Mucosa of rectum (tissue), 2 donors: ENCODE results near the gene LIX1.

Experiments used
- H3K27ac ChIP-seq, 2 donors: one replicate each; pipeline ENCODE4 v1.7.0; 2013; ENCODE audit warnings: inconsistent platforms in 2 of 2, low read depth in 2 of 2, low read length in 2 of 2
- H3K27me3 ChIP-seq, 2 donors: one replicate each; pipeline ENCODE4 v1.7.0; 2013; ENCODE audit warnings: low read length in 2 of 2; ENCODE audit not compliant: control insufficient read depth in 2 of 2, insufficient read depth in 2 of 2
- H3K36me3 ChIP-seq, 2 donors: one replicate each; pipeline ENCODE4 v1.7.0; 2013; ENCODE audit warnings: low read length in 2 of 2; ENCODE audit not compliant: control insufficient read depth in 2 of 2, insufficient read depth in 2 of 2
- H3K4me1 ChIP-seq, 2 donors: one replicate each; pipeline ENCODE4 v1.7.0; 2013; ENCODE audit warnings: low read length in 2 of 2, mild to moderate bottlenecking in 1 of 2; ENCODE audit not compliant: control insufficient read depth in 2 of 2, insufficient read depth in 2 of 2
- H3K4me3 ChIP-seq, 2 donors: one replicate each; pipeline ENCODE4 v1.7.0; 2013; ENCODE audit warnings: low read length in 2 of 2
- H3K9ac ChIP-seq, 2 donors: one replicate each; pipeline ENCODE4 v1.7.0; 2013; ENCODE audit warnings: low read length in 2 of 2, low read depth in 1 of 2, mild to moderate bottlenecking in 1 of 2
- H3K9me3 ChIP-seq, 2 donors: one replicate each; pipeline ENCODE4 v1.7.0; 2013; ENCODE audit warnings: low read length in 2 of 2; ENCODE audit not compliant: control insufficient read depth in 2 of 2
- donor health status: healthy.
- donor health status: Normal muscosa, but diverticular disease.

The LIX1 gene

GRCh38 chr5:97111004-97111403 lies 31.4 kb downstream of the LIX1 start:
- H3K27ac ChIP-seq: no peak overlapping the region
- H3K27me3 ChIP-seq: no peaks in the 10 kb centered on the region
- H3K36me3 ChIP-seq: no peaks in the 10 kb centered on the region
- no peaks in the 10 kb centered on the region for H3K9me3 ChIP-seq
- peaks cover 2 to 4% of the 10 kb centered on the region in 2 donors for H3K4me1 ChIP-seq
- no peak overlapping the region for H3K4me3 ChIP-seq
- no peak overlapping the region for H3K9ac ChIP-seq

- Histone ChIP-seq H3K4me1 (peaks cover 2 to 7% of the 10 kb centered on the region in 2 donors), H3K9me3 (no peaks in the 10 kb centered on the region), H3K27me3 (no peaks in the 10 kb centered on the region), H3K36me3 (no peaks in the 10 kb centered on the region), H3K4me3 (no peak overlapping the region), H3K9ac (no peak overlapping the region), H3K27ac (no peak overlapping the region)
These were observed 35.1 kb downstream of the LIX1 start for GRCh38 chr5:97107318-97107717.

- H3K4me1 ChIP-seq: peaks cover 2 to 7% of the 10 kb centered on the region in 2 donors
- H3K4me3 ChIP-seq: no peak overlapping the region
- no peaks in the 10 kb centered on the region for H3K36me3 ChIP-seq
- H3K9ac ChIP-seq: no peak overlapping the region
- no peaks in the 10 kb centered on the region for H3K27me3 ChIP-seq
- no peak overlapping the region for H3K27ac ChIP-seq
- no peaks in the 10 kb centered on the region for H3K9me3 ChIP-seq
These were observed 36.2 kb downstream of the LIX1 start for GRCh38 chr5:97106216-97106581.

GRCh38 chr5:97105501-97106215 lies 36.8 kb downstream of the LIX1 start:
- no peaks in the 10 kb centered on the region for H3K36me3 ChIP-seq
- no peak overlapping the region for H3K27ac ChIP-seq
- no peaks in the 10 kb centered on the region for H3K27me3 ChIP-seq
- H3K4me1 ChIP-seq: peaks cover 1 to 7% of the 10 kb centered on the region in 2 donors
- no peaks in the 10 kb centered on the region for H3K9me3 ChIP-seq
- no peak overlapping the region for H3K9ac ChIP-seq
- no peak overlapping the region for H3K4me3 ChIP-seq

- peaks cover 0 to 7% of the 10 kb centered on the region in 2 donors for H3K4me1 ChIP-seq
- H3K36me3 ChIP-seq: no peaks in the 10 kb centered on the region
- no peaks in the 10 kb centered on the region for H3K9me3 ChIP-seq
- H3K4me3 ChIP-seq: no peak overlapping the region
- H3K27ac ChIP-seq: no peak overlapping the region
- no peak overlapping the region for H3K9ac ChIP-seq
- no peaks in the 10 kb centered on the region for H3K27me3 ChIP-seq
These were observed 40.4 kb downstream of the LIX1 start for GRCh38 chr5:97102010-97102470.

GRCh38 chr5:97101189-97101910 lies 41.1 kb downstream of the LIX1 start:
- H3K27me3 ChIP-seq: no peaks in the 10 kb centered on the region
- H3K9me3 ChIP-seq: no peaks in the 10 kb centered on the region
- no peak overlapping the region for H3K4me3 ChIP-seq
- H3K4me1 ChIP-seq: peaks cover 0 to 7% of the 10 kb centered on the region in 2 donors
- H3K27ac ChIP-seq: no peak overlapping the region
- H3K36me3 ChIP-seq: no peaks in the 10 kb centered on the region
- H3K9ac ChIP-seq: no peak overlapping the region

GRCh38 chr5:97100476-97100875 lies 41.9 kb downstream of the LIX1 start:
- Histone ChIP-seq H3K27ac (no peak overlapping the region), H3K4me1 (peaks cover 0 to 2% of the 10 kb centered on the region in 2 donors), H3K4me3 (no peak overlapping the region), H3K9me3 (no peaks in the 10 kb centered on the region), H3K36me3 (no peaks in the 10 kb centered on the region), H3K9ac (no peak overlapping the region), H3K27me3 (no peaks in the 10 kb centered on the region)

GRCh38 chr5:97098922-97099321 lies 43.5 kb downstream of the LIX1 start:
- Histone ChIP-seq H3K27ac (no peak overlapping the region), H3K9me3 (no peaks in the 10 kb centered on the region), H3K27me3 (no peaks in the 10 kb centered on the region), H3K36me3 (no peaks in the 10 kb centered on the region), H3K9ac (no peak overlapping the region), H3K4me3 (no peak overlapping the region), H3K4me1 (no peaks in the 10 kb centered on the region)

GRCh38 chr5:97097326-97098230 lies 44.8 kb downstream of the LIX1 start:
- H3K36me3 ChIP-seq: no peaks in the 10 kb centered on the region
- H3K4me1 ChIP-seq: no peaks in the 10 kb centered on the region
- H3K9ac ChIP-seq: no peak overlapping the region
- no peaks in the 10 kb centered on the region for H3K9me3 ChIP-seq
- H3K27ac ChIP-seq: no peak overlapping the region
- H3K4me3 ChIP-seq: no peak overlapping the region
- H3K27me3 ChIP-seq: no peaks in the 10 kb centered on the region

GRCh38 chr5:97096846-97097245 lies 45.6 kb downstream of the LIX1 start:
- Histone ChIP-seq H3K9me3 (no peaks in the 10 kb centered on the region), H3K36me3 (no peaks in the 10 kb centered on the region), H3K27ac (no peak overlapping the region), H3K9ac (no peak overlapping the region), H3K4me1 (no peaks in the 10 kb centered on the region), H3K27me3 (no peaks in the 10 kb centered on the region), H3K4me3 (no peak overlapping the region)
